Breast epithelium (tissue), 3 donors: ENCODE results near the gene GAS7.

Source experiments
- POLR2A ChIP-seq: fragments of 450-650 bp; IDR thresholded peaks from one replicate; pipeline ENCODE4 v1.6.1; 2016; ENCODE audit warnings: antibody characterized with exemption, mild to moderate bottlenecking, moderate library complexity
- TF ChIP-seq, protein P1 (sequence below), 3 donors: fragments of 450-650 bp; IDR thresholded peaks; one replicate each; pipeline ENCODE4 v1.5.1; 2016 to 2017; ENCODE audit warnings: antibody characterized with exemption in 3 of 3, mild to moderate bottlenecking in 3 of 3, moderate library complexity in 3 of 3

DNA sequence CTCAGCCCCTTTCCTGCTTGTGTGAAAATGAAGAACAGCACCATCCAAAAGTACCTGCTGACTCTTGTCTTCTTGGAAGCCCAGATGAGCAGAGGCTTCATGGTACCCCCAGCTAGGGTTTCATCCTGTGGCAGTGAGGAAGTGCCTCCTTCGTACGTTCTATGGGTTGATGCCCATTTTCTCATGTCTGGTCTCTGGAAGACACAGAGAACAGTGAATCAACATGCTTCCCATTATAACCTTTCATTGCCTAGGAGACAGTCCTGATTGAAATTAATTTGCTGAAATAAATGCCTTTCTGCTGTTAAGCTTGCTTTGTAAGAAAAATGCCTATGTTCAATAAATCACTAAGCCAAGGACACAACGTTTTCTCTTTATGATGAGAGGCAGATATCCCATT, 329.9 kb downstream of the GAS7 start:
- TF ChIP-seq, protein P1, sequence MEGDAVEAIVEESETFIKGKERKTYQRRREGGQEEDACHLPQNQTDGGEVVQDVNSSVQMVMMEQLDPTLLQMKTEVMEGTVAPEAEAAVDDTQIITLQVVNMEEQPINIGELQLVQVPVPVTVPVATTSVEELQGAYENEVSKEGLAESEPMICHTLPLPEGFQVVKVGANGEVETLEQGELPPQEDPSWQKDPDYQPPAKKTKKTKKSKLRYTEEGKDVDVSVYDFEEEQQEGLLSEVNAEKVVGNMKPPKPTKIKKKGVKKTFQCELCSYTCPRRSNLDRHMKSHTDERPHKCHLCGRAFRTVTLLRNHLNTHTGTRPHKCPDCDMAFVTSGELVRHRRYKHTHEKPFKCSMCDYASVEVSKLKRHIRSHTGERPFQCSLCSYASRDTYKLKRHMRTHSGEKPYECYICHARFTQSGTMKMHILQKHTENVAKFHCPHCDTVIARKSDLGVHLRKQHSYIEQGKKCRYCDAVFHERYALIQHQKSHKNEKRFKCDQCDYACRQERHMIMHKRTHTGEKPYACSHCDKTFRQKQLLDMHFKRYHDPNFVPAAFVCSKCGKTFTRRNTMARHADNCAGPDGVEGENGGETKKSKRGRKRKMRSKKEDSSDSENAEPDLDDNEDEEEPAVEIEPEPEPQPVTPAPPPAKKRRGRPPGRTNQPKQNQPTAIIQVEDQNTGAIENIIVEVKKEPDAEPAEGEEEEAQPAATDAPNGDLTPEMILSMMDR (IDR thresholded peaks at IDR 0.05), result no peak
- TF ChIP-seq POLR2A, result no peak
